MG63 (cell line): ENCODE results near the gene NOP56. TPM values are rescaled to one million over a fixed set of nuclear protein-coding genes. Genes with fewer than 3 reads are reported as not detected.
A peak's percentile ranks its signal among the peaks of the same experiment; 100 is the strongest.
"Not testable (repeated sequence)": the region's sequence is repeated elsewhere in the genome, so short reads cannot be mapped to it uniquely, and the experiment has no call there.

Source experiments
- DNase-seq: peaks from one replicate; pipeline ENCODE4 v3.0.0-alpha.2; 2020
- H3K27me3 ChIP-seq: fragments of 250-450 bp; sonication (Bioruptor Pico); 2 replicates; pipeline ENCODE4 v1.5.1; 2020; ENCODE audit warnings: mild to moderate bottlenecking, moderate library complexity
- H3K36me3 ChIP-seq: fragments of 250-450 bp; sonication (Bioruptor Pico); 2 replicates; pipeline ENCODE4 v1.5.1; 2020; ENCODE audit warnings: mild to moderate bottlenecking, moderate library complexity
- H3K4me3 ChIP-seq: fragments of 250-450 bp; sonication (Bioruptor Pico); 2 replicates; pipeline ENCODE4 v1.5.1; 2020; ENCODE audit warnings: mild to moderate bottlenecking, moderate library complexity
- H3K9me3 ChIP-seq: fragments of 250-450 bp; sonication (Bioruptor Pico); 2 replicates; pipeline ENCODE4 v1.5.1; 2020; ENCODE audit warnings: mild to moderate bottlenecking, moderate library complexity
- total RNA-seq: library from RNA; depleted of rRNA; stranded (reverse); fragments of >200 nt; shearing (Covaris generic); gene quantifications from 2 replicates; pipeline ENCODE4 v1.2.3, GENCODE V29; 2014; ENCODE audit warnings: low replicate concordance

The NOP56 gene
- total RNA-seq, 1 experiment from 2014 or later: 313 TPM

DNA sequence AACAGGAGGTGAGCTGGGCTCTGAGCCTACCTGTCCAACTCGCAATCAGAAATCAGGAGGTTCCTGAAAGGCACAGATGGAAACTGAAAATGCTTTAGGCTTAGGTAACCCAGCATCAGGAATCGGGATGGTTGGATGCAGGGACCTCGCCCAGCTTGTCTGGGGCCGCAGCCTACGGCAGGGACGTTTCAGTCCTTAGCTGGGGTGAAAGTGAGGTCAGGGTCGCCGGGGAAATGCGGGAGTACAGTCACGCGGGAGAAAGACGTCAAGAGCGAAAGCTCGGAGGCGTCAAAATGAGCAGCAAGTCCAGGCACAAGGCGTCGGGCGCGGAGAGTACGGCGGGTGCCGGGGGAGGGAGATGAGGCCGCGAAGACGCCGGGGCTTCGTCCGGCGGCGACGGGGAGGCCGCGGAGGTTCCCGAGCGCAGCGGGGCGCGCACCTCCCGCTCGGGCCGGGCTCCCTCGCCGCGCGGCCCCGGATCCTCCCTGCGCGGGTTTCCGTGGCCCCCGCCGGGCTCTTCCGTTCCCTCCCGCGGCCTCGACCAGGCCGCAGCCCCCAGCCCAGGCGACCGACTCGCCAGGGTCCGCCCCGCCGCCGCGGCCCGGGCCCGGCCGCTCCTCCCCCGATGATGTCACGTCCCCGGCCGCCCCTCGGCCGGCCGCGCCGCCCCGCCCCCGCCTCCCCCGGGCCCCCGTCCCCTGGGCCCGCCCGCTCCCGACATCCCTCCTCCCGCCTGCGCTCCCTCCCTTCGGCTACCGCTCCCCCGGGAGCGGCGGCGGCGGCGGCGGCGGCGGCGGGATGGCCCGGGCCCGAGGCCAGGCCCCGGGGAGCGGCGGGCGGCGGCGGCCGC lies 39.8 kb downstream of the NOP56 start, which contains the start of gene EBF4:
EBF4 (plus strand) TSS at position 745 of the 850 bp plus-strand sequence. CDS start 866 bp downstream, outside the sequence.
- no peaks in the 10 kb centered on the region for H3K36me3 ChIP-seq
- peaks cover 13% of the 10 kb centered on the region for H3K27me3 ChIP-seq
- H3K4me3 ChIP-seq: no peak within 1 kb of the TSS
- DNase-seq: no peak
- H3K9me3 ChIP-seq: no peaks in the 10 kb centered on the region

DNA sequence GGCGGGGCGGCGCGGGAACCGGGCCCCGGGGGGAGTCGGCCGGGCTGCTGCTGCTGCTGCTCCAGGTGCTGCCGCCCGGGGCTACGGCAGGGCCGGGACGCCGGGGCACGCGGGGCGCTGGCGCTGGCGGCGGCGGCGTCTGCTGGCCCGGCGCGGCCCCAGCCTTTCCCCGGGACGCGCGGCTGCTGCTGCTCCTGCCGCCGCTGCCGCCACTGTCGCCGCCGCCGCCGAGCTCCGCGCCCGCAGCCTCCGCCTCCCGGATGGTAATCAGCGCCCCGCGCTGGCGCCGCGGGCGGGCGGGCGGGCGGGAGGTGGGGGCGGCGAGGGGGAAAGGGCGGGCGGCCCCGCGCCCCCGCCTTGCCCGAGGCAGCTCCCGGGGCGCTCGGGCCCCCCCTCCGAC lies 40.5 kb downstream of the NOP56 start:
- Histone ChIP-seq H3K27me3 (peaks cover 13% of the 10 kb centered on the region), H3K9me3 (no peaks in the 10 kb centered on the region), H3K36me3 (no peaks in the 10 kb centered on the region), H3K4me3 (no peak overlapping the region)
- no peak for DNase-seq

DNA sequence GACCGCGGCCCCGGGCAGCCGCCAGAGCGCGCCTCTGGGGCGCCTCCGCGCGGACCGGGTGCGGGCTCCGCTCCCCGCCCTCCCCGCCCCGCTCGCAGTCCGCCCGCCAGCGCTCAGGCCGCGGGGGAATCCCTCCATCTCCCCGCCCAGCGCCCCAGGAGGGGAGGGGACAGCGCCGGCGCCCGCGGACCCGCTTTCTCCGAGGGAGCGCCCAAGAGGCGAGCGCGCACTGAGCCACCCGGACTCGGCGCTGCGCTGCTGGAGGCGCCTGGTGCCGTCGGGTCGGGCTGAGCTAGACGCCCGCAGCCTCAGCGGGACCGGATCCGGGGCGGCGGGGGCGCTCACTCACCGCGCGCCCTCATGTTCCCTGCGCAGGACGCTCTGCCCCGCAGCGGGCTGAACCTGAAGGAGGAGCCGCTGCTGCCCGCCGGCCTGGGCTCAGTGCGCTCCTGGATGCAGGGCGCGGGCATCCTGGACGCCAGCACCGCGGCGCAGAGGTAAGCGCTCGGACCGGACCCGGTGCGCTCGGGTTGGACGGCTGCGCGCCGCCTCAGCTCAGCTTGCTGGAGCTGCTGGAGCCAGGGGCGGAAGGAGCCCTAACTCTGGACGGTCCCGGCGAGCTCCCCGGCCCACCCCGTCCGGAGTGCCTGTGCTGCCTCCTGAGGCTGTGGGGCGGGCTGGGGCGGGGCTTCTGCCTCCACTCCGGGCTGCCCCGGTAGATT lies 41.0 kb downstream of the NOP56 start:
- no peaks in the 10 kb centered on the region for H3K36me3 ChIP-seq
- H3K9me3 ChIP-seq: no peaks in the 10 kb centered on the region
- peaks cover 13% of the 10 kb centered on the region for H3K27me3 ChIP-seq
- DNase-seq: peak; percentile 22
- H3K4me3 ChIP-seq: no peak overlapping the region

DNA sequence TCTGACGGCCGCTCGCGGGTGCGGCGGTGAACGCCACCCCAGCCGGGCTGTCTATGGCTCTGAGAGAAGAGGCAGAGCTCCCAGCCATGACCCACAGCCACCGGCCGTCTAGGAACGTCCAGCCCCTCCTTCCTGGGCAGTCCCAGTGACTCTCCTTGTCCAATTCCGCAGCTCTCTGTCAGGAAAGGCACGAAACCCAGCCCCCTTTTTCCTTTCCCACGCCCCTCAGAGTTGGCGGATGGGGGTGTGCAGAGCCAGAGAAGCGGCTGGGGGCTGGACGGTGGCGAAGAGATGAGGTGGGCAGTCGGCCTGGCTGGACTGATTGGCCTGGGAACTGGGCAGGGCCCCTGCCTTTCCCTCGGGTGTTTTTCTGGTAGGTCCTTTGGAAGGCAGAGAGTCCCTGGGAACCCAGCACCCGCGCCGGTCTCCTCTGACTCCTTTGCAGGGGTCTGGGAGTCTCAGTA lies 41.6 kb downstream of the NOP56 start:
- DNase-seq: no peak
- H3K9me3 ChIP-seq: no peaks in the 10 kb centered on the region
- no peaks in the 10 kb centered on the region for H3K36me3 ChIP-seq
- no peak overlapping the region for H3K4me3 ChIP-seq
- H3K27me3 ChIP-seq: peaks cover 13% of the 10 kb centered on the region

GRCh38 chr20:2694519-2694918 lies 42.1 kb downstream of the NOP56 start:
- Histone ChIP-seq H3K27me3 (peaks cover 13% of the 10 kb centered on the region), H3K4me3 (no peak overlapping the region), H3K9me3 (no peaks in the 10 kb centered on the region), H3K36me3 (no peaks in the 10 kb centered on the region)
- DNase-seq: no peak

GRCh38 chr20:2695206-2695983 lies 43.0 kb downstream of the NOP56 start:
- DNase-seq: no peak
- H3K36me3 ChIP-seq: no peaks in the 10 kb centered on the region
- no peaks in the 10 kb centered on the region for H3K9me3 ChIP-seq
- H3K27me3 ChIP-seq: peaks cover 13% of the 10 kb centered on the region
- H3K4me3 ChIP-seq: no peak overlapping the region

GRCh38 chr20:2695984-2696525 lies 43.6 kb downstream of the NOP56 start:
- H3K27me3 ChIP-seq: peaks cover 13% of the 10 kb centered on the region
- not testable (repeated sequence) for H3K36me3 ChIP-seq, DNase-seq, H3K4me3 ChIP-seq, H3K9me3 ChIP-seq

DNA sequence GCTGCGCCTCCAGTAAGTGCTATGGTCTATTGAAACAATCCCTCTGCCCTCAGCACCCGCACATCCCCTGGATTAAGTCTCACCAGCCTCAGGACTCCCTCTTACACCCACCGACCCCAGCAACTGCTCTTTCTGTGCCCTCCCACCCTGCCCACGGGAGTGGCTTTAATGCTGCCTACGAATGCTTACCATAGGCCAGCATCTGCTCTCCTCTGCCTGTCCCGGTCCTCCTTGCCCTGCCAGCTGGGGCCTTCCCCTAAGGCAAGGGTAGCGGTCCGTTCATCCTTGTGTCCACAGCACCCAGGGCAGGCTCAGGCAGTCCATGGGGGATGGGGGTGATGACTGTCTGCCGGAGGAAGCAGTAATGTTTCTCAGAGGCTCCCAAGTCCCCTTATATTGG lies 44.2 kb downstream of the NOP56 start:
- DNase-seq: no peak
- Histone ChIP-seq H3K9me3 (no peaks in the 10 kb centered on the region), H3K36me3 (no peaks in the 10 kb centered on the region), H3K4me3 (no peak overlapping the region), H3K27me3 (peaks cover 13% of the 10 kb centered on the region)

DNA sequence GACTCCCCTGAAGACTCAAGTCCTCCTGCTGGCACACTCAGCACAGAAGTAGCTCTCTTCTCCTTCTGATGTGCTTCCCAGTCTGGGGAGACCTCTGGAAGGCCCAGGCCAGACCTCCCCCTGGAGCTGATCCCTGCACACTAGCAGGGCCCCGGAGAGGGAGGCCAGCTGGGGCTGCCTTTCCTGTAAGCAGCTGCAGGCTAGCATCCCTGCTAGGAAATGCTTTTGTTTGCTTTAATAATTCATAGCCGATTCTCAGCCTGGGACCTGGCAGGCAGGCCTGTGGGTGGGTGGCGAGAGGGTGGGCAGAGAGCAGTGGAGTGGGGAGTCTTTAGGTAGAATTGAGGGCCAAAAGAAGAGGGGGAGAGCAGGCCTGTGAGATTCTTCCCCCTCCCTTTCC lies 45.3 kb downstream of the NOP56 start:
- no peaks in the 10 kb centered on the region for H3K9me3 ChIP-seq
- no peaks in the 10 kb centered on the region for H3K36me3 ChIP-seq
- peaks cover 13% of the 10 kb centered on the region for H3K27me3 ChIP-seq
- no peak overlapping the region for H3K4me3 ChIP-seq
- DNase-seq: no peak

- H3K36me3 ChIP-seq: no peaks in the 10 kb centered on the region
- no peak overlapping the region for H3K4me3 ChIP-seq
- H3K27me3 ChIP-seq: peaks cover 12% of the 10 kb centered on the region
- DNase-seq: no peak
- H3K9me3 ChIP-seq: no peaks in the 10 kb centered on the region
Measured at GRCh38 chr20:2698186-2698817, 45.9 kb downstream of the NOP56 start.

GRCh38 chr20:2698912-2699311 lies 46.5 kb downstream of the NOP56 start:
- Histone ChIP-seq H3K36me3 (no peaks in the 10 kb centered on the region), H3K4me3 (no peak overlapping the region), H3K27me3 (peaks cover 6% of the 10 kb centered on the region), H3K9me3 (no peaks in the 10 kb centered on the region)
- DNase-seq: no peak

- Histone ChIP-seq H3K4me3 (no peak overlapping the region), H3K27me3 (no peaks in the 10 kb centered on the region), H3K9me3 (no peaks in the 10 kb centered on the region), H3K36me3 (no peaks in the 10 kb centered on the region)
- no peak for DNase-seq
Measured at GRCh38 chr20:2699775-2700413, 47.5 kb downstream of the NOP56 start.

GRCh38 chr20:2700913-2701620 lies 48.6 kb downstream of the NOP56 start:
- DNase-seq: no peak
- no peaks in the 10 kb centered on the region for H3K9me3 ChIP-seq
- no peak overlapping the region for H3K4me3 ChIP-seq
- no peaks in the 10 kb centered on the region for H3K36me3 ChIP-seq
- no peaks in the 10 kb centered on the region for H3K27me3 ChIP-seq

- H3K36me3 ChIP-seq: no peaks in the 10 kb centered on the region
- H3K27me3 ChIP-seq: no peaks in the 10 kb centered on the region
- no peaks in the 10 kb centered on the region for H3K9me3 ChIP-seq
- DNase-seq: no peak
- H3K4me3 ChIP-seq: no peak overlapping the region
Measured at GRCh38 chr20:2701671-2702081, 49.2 kb downstream of the NOP56 start.

DNA sequence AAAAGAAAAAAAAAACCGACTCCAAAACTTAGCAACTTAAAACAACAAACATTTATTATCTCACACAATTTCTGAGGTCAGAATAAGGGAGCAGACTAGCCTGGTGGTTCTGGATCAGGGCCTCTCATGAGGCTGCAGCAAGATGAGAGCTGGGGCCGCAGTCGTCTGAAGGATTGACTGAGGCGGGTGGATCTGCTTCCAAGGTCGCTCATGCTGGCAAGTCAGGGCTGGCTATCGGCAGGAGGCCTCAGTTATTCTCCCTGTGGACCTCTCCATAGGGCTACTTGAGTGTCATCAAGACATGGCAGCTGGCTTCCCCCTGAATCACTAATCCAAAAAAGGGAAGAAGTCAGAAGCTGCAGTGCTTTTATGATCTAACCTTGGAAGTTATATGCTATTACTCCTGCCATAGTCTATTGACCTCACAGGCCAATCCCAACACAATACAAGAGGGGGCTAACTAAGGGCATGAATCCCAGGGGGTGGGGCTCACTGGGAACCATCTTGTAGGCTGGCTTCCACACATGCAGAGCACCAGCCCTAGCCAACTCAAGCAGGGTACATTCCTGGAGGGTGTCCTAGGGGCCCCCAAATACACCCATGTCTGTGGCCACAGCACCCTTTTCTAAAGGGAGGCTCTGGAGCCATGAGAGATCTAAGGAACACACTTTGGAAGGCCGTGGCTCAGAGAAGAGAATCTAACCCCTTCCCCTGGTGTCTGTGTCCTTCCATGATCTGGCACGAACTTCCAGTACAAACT lies 51.5 kb downstream of the NOP56 start:
- no peak for DNase-seq
- Histone ChIP-seq H3K4me3 (no peak overlapping the region), H3K27me3 (no peaks in the 10 kb centered on the region), H3K9me3 (no peaks in the 10 kb centered on the region), H3K36me3 (no peaks in the 10 kb centered on the region)
